Spleen (tissue), 11 donors: Measurements from ENCODE around the gene GRM5. TPM values are rescaled to one million over a fixed set of nuclear protein-coding genes. Genes with fewer than 3 reads are reported as not detected.

Experiments
- DNase-seq: peaks from one replicate; pipeline ENCODE4 v3.0.0-alpha.2; 2020
- H3K27ac ChIP-seq, 8 donors: fragments of 200-600 bp; sonication (generic) in 7 of 8; 1 replicate in 4 of 8; 2 replicates in 4 of 8; pipeline versions ENCODE4 v1.5.0 to v1.8.0; 2016 to 2021; ENCODE audit warnings: inconsistent platforms in 4 of 8, mild to moderate bottlenecking in 4 of 8, moderate library complexity in 1 of 8
- H3K27me3 ChIP-seq, 7 donors: fragments of 200-600 bp; sonication (generic) in 6 of 7; replicated peaks in 1 of 7; 1 replicate in 4 of 7; 2 replicates in 3 of 7; pipeline versions ENCODE4 v1.5.0 to v1.8.0; 2016 to 2021; ENCODE audit warnings: inconsistent platforms in 3 of 7, mild to moderate bottlenecking in 1 of 7
- H3K36me3 ChIP-seq, 6 donors: fragments of 200-600 bp; sonication (generic) in 5 of 6; 1 replicate in 4 of 6; 2 replicates in 2 of 6; pipeline versions ENCODE4 v1.5.0 to v1.8.0; 2016 to 2021; ENCODE audit warnings: inconsistent platforms in 2 of 6
- H3K4me1 ChIP-seq, 6 donors: fragments of 200-600 bp; sonication (generic) in 5 of 6; 1 replicate in 3 of 6; 2 replicates in 3 of 6; pipeline versions ENCODE4 v1.5.0 to v1.8.0; 2016 to 2021; ENCODE audit warnings: inconsistent platforms in 3 of 6
- H3K4me3 ChIP-seq, 8 donors: fragments of 200-600 bp; sonication (generic) in 7 of 8; 1 replicate in 4 of 8; 2 replicates in 4 of 8; pipeline versions ENCODE4 v1.5.0 to v1.8.0; 2016 to 2021; ENCODE audit warnings: inconsistent platforms in 4 of 8, mild to moderate bottlenecking in 4 of 8, moderate library complexity in 2 of 8
- H3K9me3 ChIP-seq, 8 donors: fragments of 200-600 bp; sonication (generic) in 7 of 8; 1 replicate in 4 of 8; 2 replicates in 4 of 8; pipeline versions ENCODE4 v1.5.0 to v1.8.0; 2016 to 2021; ENCODE audit warnings: inconsistent platforms in 4 of 8
- CTCF ChIP-seq, 11 experiments: fragments of 200-600 bp in 7 of 11; fragments of 450-650 bp in 4 of 11; sonication (generic) in 4 of 11; IDR thresholded peaks in 8 of 11; conservative IDR thresholded peaks in 3 of 11; 1 replicate in 7 of 11; 2 replicates in 4 of 11; pipeline versions ENCODE4 v1.4.0 to v1.8.0; 2016 to 2021; ENCODE audit warnings: antibody characterized with exemption in 11 of 11, inconsistent platforms in 4 of 11, mild to moderate bottlenecking in 1 of 11
- POLR2A ChIP-seq, 3 donors: fragments of 450-650 bp; IDR thresholded peaks; one replicate each; pipeline ENCODE4 v1.5.1; 2017; ENCODE audit warnings: antibody characterized with exemption in 3 of 3, mild to moderate bottlenecking in 1 of 3
- POLR2AphosphoS5 ChIP-seq, 3 donors: sonication (generic); formaldehyde crosslinking; IDR thresholded peaks; one replicate each; pipeline ENCODE4 v1.5.1; 2017; ENCODE audit warnings: antibody characterized with exemption in 3 of 3
- WGBS, 5 donors: extraction: QIAGEN DNeasy Blood & Tissue Kit in 3 of 5; methylation state at CpG; one replicate each; pipeline versions ENCODE4 v1.1.5 to v1.1.7; 2013 to 2018; 5-methylcytosine and 5-hydroxymethylcytosine counted together
- intact Hi-C: fragments of 100-400 bp; cut with DNase I; formaldehyde crosslinking; loops from one replicate; pipeline ENCODE4 v1.15.0; 2023; ENCODE audit warnings: low total_unique reads
- polyA plus RNA-seq, 3 donors: library from polyadenylated mRNA; stranded (reverse); fragments of 200-250 nt; gene quantifications; one replicate each; pipeline ENCODE4 v1.2.1, GENCODE V29; 2013
- total RNA-seq, 7 donors: library from RNA; depleted of rRNA in 3 of 7; stranded (reverse); fragments of >200 nt in 3 of 7; fragmentation: NEBNext Ultra II Directional in 4 of 7; extraction: Animal tissue kit (Norgen Biotek cat#: 25700) in 4 of 7; gene quantifications; one replicate each; pipeline versions ENCODE4 v1.1.0 to v1.2.1, GENCODE V29; 2016 to 2021
- donor health status: healthy with polysubstance abuse.
- donor health status: DM: no; HTN: no; CAD: no; lungs with moderate emphysema.
- donor health status: DM: no; HTN: no; CAD: no.
- donor health status: Bipolar disorder and iron deficiency.
- donor health status: healthy.
- donor health status: DM: no; HTN: no; CAD: no.
- donor health status: DM: yes; HTN: yes; CAD: no.

GRM5 gene
- total and polyA plus RNA-seq, 10 donors, result under 0.01 TPM; not detected in 9

GRCh38 chr11:88576741-88577140 is 489.0 kb downstream of the GRM5 start:
- Histone ChIP-seq H3K4me3 (no peak overlapping the region), H3K9me3 (no peaks in the 10 kb centered on the region), H3K36me3 (no peaks in the 10 kb centered on the region), H3K4me1 (no peaks in the 10 kb centered on the region), H3K27me3 (no peaks in the 10 kb centered on the region), H3K27ac (no peak overlapping the region)
- intact Hi-C loops, result no loop called here
- no peak for DNase-seq
- WGBS, 5 donors, result 76 to 95% (median 80%) methylated on average over 2 of the region's 2 CpGs
- TF ChIP-seq CTCF (IDR thresholded peaks at IDR 0.05 in 8 of 11, conservative IDR thresholded peaks at IDR 0.05 in 3 of 11), result no peak
- no peak for TF ChIP-seq POLR2A (IDR thresholded peaks at IDR 0.05)
- no peak for TF ChIP-seq POLR2AphosphoS5 (IDR thresholded peaks at IDR 0.05)

GRCh38 chr11:88575916-88576315 is 489.9 kb downstream of the GRM5 start:
- intact Hi-C loops, result no loop called here
- Histone ChIP-seq H3K27me3 (no peaks in the 10 kb centered on the region), H3K4me1 (no peaks in the 10 kb centered on the region), H3K27ac (no peak overlapping the region), H3K4me3 (no peak overlapping the region), H3K9me3 (no peaks in the 10 kb centered on the region), H3K36me3 (no peaks in the 10 kb centered on the region)
- DNase-seq, result no peak
- WGBS, 5 donors, result 60 to 71% (median 68%) methylated on average over 2 of the region's 2 CpGs
- TF ChIP-seq POLR2AphosphoS5 (IDR thresholded peaks at IDR 0.05), result no peak
- TF ChIP-seq CTCF (IDR thresholded peaks at IDR 0.05 in 8 of 11, conservative IDR thresholded peaks at IDR 0.05 in 3 of 11), result no peak
- no peak for TF ChIP-seq POLR2A (IDR thresholded peaks at IDR 0.05)

GRCh38 chr11:88569342-88569741 is 496.4 kb downstream of the GRM5 start:
- Histone ChIP-seq H3K9me3 (no peaks in the 10 kb centered on the region), H3K4me1 (no peaks in the 10 kb centered on the region), H3K36me3 (no peaks in the 10 kb centered on the region), H3K4me3 (no peak overlapping the region), H3K27ac (no peak overlapping the region), H3K27me3 (peaks cover 0 to 3% (median 0%) of the 10 kb centered on the region in 7 donors)
- TF ChIP-seq POLR2AphosphoS5 (IDR thresholded peaks at IDR 0.05), result no peak
- no peak for TF ChIP-seq POLR2A (IDR thresholded peaks at IDR 0.05)
- TF ChIP-seq CTCF (IDR thresholded peaks at IDR 0.05 in 8 of 11, conservative IDR thresholded peaks at IDR 0.05 in 3 of 11), result no peak
- DNase-seq, result no peak
- intact Hi-C loops, result no loop called here

- 76 to 90% (median 82%) methylated on average over 2 of the region's 2 CpGs for WGBS, 5 donors
- no peak overlapping the region for H3K4me3 ChIP-seq
- no peak for DNase-seq
- no peaks in the 10 kb centered on the region for H3K9me3 ChIP-seq
- H3K27ac ChIP-seq, result no peak overlapping the region
- no peaks in the 10 kb centered on the region for H3K36me3 ChIP-seq
- TF ChIP-seq POLR2A (IDR thresholded peaks at IDR 0.05) (no peak), POLR2AphosphoS5 (IDR thresholded peaks at IDR 0.05) (no peak), CTCF (IDR thresholded peaks at IDR 0.05 in 8 of 11, conservative IDR thresholded peaks at IDR 0.05 in 3 of 11) (no peak)
- intact Hi-C loops, result no loop called here
- peaks cover 0 to 6% (median 0%) of the 10 kb centered on the region in 7 donors for H3K27me3 ChIP-seq
- H3K4me1 ChIP-seq, result no peaks in the 10 kb centered on the region
Measured at GRCh38 chr11:88555829-88556202, 510.0 kb downstream of the GRM5 start.
